Measurements from ENCODE around the gene TBC1D2B.

DNA sequence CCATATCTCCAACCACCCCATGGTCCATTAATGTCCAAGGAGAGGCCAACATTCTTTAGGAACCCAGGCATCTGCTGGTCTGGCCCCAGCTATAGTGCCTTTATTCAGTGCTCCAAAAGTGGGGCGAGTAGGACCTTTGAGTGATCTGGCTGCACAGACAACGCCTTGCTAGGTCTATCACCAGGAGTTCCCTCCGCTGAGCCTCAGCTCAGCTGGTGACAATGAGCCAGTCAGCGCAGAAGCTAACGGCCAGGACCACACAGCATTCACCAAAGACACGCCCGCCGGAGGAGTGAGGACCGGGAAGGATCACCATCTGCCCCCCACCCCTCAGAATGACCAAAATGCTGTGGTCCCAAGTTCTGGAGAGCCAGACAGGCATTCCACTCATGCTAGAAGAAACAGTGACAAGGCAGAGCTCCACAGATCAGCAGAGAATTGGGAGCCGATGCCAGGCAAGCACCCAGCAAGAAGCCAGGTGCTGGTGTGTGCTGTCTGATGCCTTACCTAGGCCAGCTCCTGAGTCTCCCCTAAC lies 19.0 kb downstream of the TBC1D2B start:
- TF ChIP-seq, protein P1, sequence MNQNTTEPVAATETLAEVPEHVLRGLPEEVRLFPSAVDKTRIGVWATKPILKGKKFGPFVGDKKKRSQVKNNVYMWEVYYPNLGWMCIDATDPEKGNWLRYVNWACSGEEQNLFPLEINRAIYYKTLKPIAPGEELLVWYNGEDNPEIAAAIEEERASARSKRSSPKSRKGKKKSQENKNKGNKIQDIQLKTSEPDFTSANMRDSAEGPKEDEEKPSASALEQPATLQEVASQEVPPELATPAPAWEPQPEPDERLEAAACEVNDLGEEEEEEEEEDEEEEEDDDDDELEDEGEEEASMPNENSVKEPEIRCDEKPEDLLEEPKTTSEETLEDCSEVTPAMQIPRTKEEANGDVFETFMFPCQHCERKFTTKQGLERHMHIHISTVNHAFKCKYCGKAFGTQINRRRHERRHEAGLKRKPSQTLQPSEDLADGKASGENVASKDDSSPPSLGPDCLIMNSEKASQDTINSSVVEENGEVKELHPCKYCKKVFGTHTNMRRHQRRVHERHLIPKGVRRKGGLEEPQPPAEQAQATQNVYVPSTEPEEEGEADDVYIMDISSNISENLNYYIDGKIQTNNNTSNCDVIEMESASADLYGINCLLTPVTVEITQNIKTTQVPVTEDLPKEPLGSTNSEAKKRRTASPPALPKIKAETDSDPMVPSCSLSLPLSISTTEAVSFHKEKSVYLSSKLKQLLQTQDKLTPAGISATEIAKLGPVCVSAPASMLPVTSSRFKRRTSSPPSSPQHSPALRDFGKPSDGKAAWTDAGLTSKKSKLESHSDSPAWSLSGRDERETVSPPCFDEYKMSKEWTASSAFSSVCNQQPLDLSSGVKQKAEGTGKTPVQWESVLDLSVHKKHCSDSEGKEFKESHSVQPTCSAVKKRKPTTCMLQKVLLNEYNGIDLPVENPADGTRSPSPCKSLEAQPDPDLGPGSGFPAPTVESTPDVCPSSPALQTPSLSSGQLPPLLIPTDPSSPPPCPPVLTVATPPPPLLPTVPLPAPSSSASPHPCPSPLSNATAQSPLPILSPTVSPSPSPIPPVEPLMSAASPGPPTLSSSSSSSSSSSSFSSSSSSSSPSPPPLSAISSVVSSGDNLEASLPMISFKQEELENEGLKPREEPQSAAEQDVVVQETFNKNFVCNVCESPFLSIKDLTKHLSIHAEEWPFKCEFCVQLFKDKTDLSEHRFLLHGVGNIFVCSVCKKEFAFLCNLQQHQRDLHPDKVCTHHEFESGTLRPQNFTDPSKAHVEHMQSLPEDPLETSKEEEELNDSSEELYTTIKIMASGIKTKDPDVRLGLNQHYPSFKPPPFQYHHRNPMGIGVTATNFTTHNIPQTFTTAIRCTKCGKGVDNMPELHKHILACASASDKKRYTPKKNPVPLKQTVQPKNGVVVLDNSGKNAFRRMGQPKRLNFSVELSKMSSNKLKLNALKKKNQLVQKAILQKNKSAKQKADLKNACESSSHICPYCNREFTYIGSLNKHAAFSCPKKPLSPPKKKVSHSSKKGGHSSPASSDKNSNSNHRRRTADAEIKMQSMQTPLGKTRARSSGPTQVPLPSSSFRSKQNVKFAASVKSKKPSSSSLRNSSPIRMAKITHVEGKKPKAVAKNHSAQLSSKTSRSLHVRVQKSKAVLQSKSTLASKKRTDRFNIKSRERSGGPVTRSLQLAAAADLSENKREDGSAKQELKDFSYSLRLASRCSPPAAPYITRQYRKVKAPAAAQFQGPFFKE (tag by site-specific recombination; IDR thresholded peaks at IDR 0.05; ENCODE audit: borderline replicate concordance): no peak
- TF ChIP-seq, protein P2, sequence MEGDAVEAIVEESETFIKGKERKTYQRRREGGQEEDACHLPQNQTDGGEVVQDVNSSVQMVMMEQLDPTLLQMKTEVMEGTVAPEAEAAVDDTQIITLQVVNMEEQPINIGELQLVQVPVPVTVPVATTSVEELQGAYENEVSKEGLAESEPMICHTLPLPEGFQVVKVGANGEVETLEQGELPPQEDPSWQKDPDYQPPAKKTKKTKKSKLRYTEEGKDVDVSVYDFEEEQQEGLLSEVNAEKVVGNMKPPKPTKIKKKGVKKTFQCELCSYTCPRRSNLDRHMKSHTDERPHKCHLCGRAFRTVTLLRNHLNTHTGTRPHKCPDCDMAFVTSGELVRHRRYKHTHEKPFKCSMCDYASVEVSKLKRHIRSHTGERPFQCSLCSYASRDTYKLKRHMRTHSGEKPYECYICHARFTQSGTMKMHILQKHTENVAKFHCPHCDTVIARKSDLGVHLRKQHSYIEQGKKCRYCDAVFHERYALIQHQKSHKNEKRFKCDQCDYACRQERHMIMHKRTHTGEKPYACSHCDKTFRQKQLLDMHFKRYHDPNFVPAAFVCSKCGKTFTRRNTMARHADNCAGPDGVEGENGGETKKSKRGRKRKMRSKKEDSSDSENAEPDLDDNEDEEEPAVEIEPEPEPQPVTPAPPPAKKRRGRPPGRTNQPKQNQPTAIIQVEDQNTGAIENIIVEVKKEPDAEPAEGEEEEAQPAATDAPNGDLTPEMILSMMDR (tag by site-specific recombination; IDR thresholded peaks at IDR 0.05): no peak
- TF ChIP-seq ZNF76 (tag by site-specific recombination; IDR thresholded peaks at IDR 0.05; ENCODE audit: borderline replicate concordance, low read depth) (no peak), ZNF549 (tag by site-specific recombination; IDR thresholded peaks at IDR 0.05) (no peak), SP2 (tag by site-specific recombination; IDR thresholded peaks at IDR 0.05) (no peak), YY1 (tag by site-specific recombination; IDR thresholded peaks at IDR 0.05) (no peak)
- TF ChIP-seq, protein P3, sequence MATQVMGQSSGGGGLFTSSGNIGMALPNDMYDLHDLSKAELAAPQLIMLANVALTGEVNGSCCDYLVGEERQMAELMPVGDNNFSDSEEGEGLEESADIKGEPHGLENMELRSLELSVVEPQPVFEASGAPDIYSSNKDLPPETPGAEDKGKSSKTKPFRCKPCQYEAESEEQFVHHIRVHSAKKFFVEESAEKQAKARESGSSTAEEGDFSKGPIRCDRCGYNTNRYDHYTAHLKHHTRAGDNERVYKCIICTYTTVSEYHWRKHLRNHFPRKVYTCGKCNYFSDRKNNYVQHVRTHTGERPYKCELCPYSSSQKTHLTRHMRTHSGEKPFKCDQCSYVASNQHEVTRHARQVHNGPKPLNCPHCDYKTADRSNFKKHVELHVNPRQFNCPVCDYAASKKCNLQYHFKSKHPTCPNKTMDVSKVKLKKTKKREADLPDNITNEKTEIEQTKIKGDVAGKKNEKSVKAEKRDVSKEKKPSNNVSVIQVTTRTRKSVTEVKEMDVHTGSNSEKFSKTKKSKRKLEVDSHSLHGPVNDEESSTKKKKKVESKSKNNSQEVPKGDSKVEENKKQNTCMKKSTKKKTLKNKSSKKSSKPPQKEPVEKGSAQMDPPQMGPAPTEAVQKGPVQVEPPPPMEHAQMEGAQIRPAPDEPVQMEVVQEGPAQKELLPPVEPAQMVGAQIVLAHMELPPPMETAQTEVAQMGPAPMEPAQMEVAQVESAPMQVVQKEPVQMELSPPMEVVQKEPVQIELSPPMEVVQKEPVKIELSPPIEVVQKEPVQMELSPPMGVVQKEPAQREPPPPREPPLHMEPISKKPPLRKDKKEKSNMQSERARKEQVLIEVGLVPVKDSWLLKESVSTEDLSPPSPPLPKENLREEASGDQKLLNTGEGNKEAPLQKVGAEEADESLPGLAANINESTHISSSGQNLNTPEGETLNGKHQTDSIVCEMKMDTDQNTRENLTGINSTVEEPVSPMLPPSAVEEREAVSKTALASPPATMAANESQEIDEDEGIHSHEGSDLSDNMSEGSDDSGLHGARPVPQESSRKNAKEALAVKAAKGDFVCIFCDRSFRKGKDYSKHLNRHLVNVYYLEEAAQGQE (tag by site-specific recombination; IDR thresholded peaks at IDR 0.05): no peak
- TF ChIP-seq, protein P4, sequence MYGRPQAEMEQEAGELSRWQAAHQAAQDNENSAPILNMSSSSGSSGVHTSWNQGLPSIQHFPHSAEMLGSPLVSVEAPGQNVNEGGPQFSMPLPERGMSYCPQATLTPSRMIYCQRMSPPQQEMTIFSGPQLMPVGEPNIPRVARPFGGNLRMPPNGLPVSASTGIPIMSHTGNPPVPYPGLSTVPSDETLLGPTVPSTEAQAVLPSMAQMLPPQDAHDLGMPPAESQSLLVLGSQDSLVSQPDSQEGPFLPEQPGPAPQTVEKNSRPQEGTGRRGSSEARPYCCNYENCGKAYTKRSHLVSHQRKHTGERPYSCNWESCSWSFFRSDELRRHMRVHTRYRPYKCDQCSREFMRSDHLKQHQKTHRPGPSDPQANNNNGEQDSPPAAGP (tag by site-specific recombination; IDR thresholded peaks at IDR 0.05): no peak
- TF ChIP-seq, protein P5, sequence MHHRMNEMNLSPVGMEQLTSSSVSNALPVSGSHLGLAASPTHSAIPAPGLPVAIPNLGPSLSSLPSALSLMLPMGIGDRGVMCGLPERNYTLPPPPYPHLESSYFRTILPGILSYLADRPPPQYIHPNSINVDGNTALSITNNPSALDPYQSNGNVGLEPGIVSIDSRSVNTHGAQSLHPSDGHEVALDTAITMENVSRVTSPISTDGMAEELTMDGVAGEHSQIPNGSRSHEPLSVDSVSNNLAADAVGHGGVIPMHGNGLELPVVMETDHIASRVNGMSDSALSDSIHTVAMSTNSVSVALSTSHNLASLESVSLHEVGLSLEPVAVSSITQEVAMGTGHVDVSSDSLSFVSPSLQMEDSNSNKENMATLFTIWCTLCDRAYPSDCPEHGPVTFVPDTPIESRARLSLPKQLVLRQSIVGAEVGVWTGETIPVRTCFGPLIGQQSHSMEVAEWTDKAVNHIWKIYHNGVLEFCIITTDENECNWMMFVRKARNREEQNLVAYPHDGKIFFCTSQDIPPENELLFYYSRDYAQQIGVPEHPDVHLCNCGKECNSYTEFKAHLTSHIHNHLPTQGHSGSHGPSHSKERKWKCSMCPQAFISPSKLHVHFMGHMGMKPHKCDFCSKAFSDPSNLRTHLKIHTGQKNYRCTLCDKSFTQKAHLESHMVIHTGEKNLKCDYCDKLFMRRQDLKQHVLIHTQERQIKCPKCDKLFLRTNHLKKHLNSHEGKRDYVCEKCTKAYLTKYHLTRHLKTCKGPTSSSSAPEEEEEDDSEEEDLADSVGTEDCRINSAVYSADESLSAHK (tag by site-specific recombination; IDR thresholded peaks at IDR 0.05): no peak

All from HEK293 (cell line).